Urinary bladder (tissue), 4 donors: ENCODE measurements around the gene TBCCD1. TPM values are rescaled to one million over a fixed set of nuclear protein-coding genes. Genes with fewer than 3 reads are reported as not detected.

Experiments
- DNase-seq: peaks from one replicate; pipeline ENCODE4 v3.0.0-alpha.2; 2015; ENCODE audit errors: extremely low spot score
- H3K27ac ChIP-seq: one replicate; pipeline ENCODE4 v1.5.1; 2013; ENCODE audit warnings: low read depth, mild to moderate bottlenecking, moderate library complexity
- H3K36me3 ChIP-seq: one replicate; pipeline ENCODE4 v1.6.1; 2013; ENCODE audit warnings: mild to moderate bottlenecking, moderate library complexity; ENCODE audit not compliant: insufficient read depth
- H3K4me1 ChIP-seq: one replicate; pipeline ENCODE4 v1.6.1; 2013; ENCODE audit warnings: mild to moderate bottlenecking, moderate library complexity; ENCODE audit not compliant: insufficient read depth
- H3K4me3 ChIP-seq: one replicate; pipeline ENCODE4 v1.5.1; 2013; ENCODE audit warnings: low read depth, low read length
- WGBS: extraction: QIAGEN DNeasy Blood & Tissue Kit; methylation state at CpG from one replicate; pipeline ENCODE4 v1.1.7; 2013; 5-methylcytosine and 5-hydroxymethylcytosine counted together
- polyA plus RNA-seq: library from polyadenylated mRNA; stranded (reverse); fragments of 200-250 nt; gene quantifications from one replicate; pipeline ENCODE4 v1.2.3, GENCODE V29; 2013
- total RNA-seq: library from RNA; depleted of rRNA; stranded (reverse); fragments of >200 nt; gene quantifications from one replicate; pipeline ENCODE4 v1.2.3, GENCODE V29; 2014
- donor health status: healthy with polysubstance abuse.
- donor health status: healthy.

The TBCCD1 gene
- total and polyA plus RNA-seq, 2 donors = 7.3 to 20.6 TPM

- Histone ChIP-seq H3K4me1 (no peaks in the 10 kb centered on the region), H3K4me3 (no peak overlapping the region), H3K36me3 (no peaks in the 10 kb centered on the region), H3K27ac (no peak overlapping the region)
- WGBS = 78% methylated on average over 6 of the region's 6 CpGs
- no peak for DNase-seq
Observed at GRCh38 chr3:186526256-186526606, 40.9 kb downstream of the TBCCD1 start.

DNA sequence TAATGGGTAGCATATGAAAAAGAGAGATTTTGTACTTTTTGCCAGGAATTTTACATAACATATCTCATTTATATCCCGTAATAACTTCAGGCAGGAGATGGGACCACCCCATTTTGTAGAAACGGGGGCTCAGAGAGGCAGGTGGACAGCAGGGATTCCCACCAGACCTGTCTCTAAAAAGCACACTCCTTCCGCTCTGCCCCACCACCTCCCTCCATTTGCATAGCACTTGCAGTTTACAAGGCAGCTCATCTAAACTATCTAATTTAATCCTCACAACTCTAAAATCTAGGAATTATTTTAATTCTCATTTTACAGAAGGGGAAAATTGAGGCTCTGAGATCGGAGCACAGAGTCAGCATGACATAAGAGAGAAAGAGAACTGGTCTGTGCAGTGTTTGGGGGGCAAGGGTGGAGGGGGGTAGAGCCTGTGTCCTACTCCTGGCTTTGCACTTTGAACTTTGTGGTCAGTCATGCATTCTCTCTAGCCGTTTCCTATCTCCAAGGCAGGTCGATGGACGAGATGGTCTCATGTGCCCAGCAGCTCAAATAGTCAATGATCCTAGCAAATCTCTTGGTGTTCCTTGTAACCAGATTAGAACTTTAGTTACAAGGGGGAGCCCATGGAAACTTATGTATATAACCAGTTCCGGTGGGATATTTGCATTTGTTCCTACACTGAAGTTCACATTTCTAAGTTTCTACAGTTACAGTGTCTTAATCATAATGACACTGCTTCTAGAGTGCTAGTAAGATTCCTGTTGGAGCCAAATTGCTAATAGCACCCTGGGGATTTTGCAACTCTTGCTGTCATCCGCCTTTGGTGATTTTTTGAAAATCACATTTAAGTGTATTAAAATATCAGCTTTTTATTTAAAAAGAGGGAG is 41.5 kb downstream of the TBCCD1 start:
- no peak overlapping the region for H3K4me3 ChIP-seq
- no peaks in the 10 kb centered on the region for H3K4me1 ChIP-seq
- H3K27ac ChIP-seq = no peak overlapping the region
- 67% methylated on average over 9 of the region's 9 CpGs for WGBS
- no peaks in the 10 kb centered on the region for H3K36me3 ChIP-seq
- DNase-seq = no peak

DNA sequence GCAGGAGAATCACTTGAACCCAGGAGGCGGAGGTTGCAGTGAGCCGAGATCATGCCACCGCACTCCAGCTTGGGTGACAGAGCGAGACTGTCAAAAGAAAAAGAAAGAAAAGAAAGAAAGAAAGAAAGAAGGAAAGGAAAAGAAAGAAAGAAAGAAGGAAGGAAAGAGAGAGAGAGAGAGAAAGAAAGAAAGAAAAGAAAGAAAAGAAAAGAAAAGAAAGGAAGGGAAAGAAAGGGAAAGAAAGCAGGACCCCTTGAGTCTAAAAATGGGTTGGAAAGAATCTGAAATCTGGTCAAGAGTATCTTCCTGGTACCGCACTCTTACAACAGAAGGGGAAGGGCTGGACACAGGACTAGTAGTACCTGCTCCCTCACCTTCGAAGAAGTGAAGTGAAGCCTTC is 42.5 kb downstream of the TBCCD1 start:
- WGBS = 96% methylated on average over 6 of the region's 6 CpGs
- H3K27ac ChIP-seq = no peak overlapping the region
- no peak overlapping the region for H3K4me3 ChIP-seq
- H3K36me3 ChIP-seq = no peaks in the 10 kb centered on the region
- H3K4me1 ChIP-seq = no peaks in the 10 kb centered on the region
- DNase-seq = no peak

GRCh38 chr3:186523434-186523833 is 43.7 kb downstream of the TBCCD1 start:
- 24% methylated on average over 2 of the region's 2 CpGs for WGBS
- Histone ChIP-seq H3K4me3 (no peak overlapping the region), H3K36me3 (no peaks in the 10 kb centered on the region), H3K4me1 (no peaks in the 10 kb centered on the region), H3K27ac (no peak overlapping the region)
- DNase-seq = no peak

GRCh38 chr3:186523022-186523421 is 44.1 kb downstream of the TBCCD1 start:
- no peak for DNase-seq
- WGBS = 85% methylated on average over 6 of the region's 6 CpGs
- H3K27ac ChIP-seq = no peak overlapping the region
- no peaks in the 10 kb centered on the region for H3K36me3 ChIP-seq
- no peaks in the 10 kb centered on the region for H3K4me1 ChIP-seq
- no peak overlapping the region for H3K4me3 ChIP-seq

GRCh38 chr3:186520957-186521842 is 45.9 kb downstream of the TBCCD1 start:
- DNase-seq = no peak
- no peak overlapping the region for H3K4me3 ChIP-seq
- no peaks in the 10 kb centered on the region for H3K36me3 ChIP-seq
- 61% methylated on average over 10 of the region's 10 CpGs for WGBS
- no peak overlapping the region for H3K27ac ChIP-seq
- H3K4me1 ChIP-seq = no peaks in the 10 kb centered on the region

GRCh38 chr3:186520431-186520830 is 46.7 kb downstream of the TBCCD1 start:
- 64% methylated on average over 5 of the region's 5 CpGs for WGBS
- H3K36me3 ChIP-seq = no peaks in the 10 kb centered on the region
- no peak overlapping the region for H3K4me3 ChIP-seq
- H3K4me1 ChIP-seq = no peaks in the 10 kb centered on the region
- no peak overlapping the region for H3K27ac ChIP-seq
- no peak for DNase-seq

GRCh38 chr3:186519021-186519658 is 48.0 kb downstream of the TBCCD1 start:
- WGBS = 58% methylated on average over 6 of the region's 6 CpGs
- no peaks in the 10 kb centered on the region for H3K4me1 ChIP-seq
- DNase-seq = no peak
- H3K4me3 ChIP-seq = no peak overlapping the region
- H3K27ac ChIP-seq = no peak overlapping the region
- H3K36me3 ChIP-seq = no peaks in the 10 kb centered on the region

GRCh38 chr3:186517218-186517617 is 49.9 kb downstream of the TBCCD1 start:
- Histone ChIP-seq H3K4me3 (no peak overlapping the region), H3K27ac (no peak overlapping the region), H3K36me3 (no peaks in the 10 kb centered on the region), H3K4me1 (no peaks in the 10 kb centered on the region)
- DNase-seq = no peak
- 89% methylated on average over 4 of the region's 4 CpGs for WGBS

DNA sequence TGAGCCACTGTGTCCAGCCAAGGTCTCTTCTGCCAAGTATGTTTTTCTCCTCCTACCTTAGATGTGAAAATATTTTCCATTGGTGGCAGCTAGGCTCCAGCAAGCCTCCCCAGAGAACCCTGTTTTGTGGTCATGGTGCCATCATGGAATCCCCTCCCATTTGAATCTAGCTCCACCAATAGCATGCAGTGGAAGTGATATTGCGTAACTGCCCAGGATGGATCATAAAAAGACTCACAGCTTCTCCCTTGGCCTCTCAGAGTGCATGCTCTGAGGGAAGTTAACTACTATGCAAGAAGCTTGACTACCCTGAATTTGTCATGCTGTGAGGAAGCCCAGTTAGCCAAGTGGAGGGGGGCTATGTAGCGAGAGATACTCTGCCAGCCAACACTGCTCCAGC is 50.5 kb downstream of the TBCCD1 start:
- H3K4me1 ChIP-seq = no peaks in the 10 kb centered on the region
- no peak for DNase-seq
- H3K27ac ChIP-seq = no peak overlapping the region
- WGBS = 96% methylated on average over 2 of the region's 2 CpGs
- no peak overlapping the region for H3K4me3 ChIP-seq
- H3K36me3 ChIP-seq = no peaks in the 10 kb centered on the region

- WGBS = 62% methylated on average over 4 of the region's 4 CpGs
- DNase-seq = no peak
- no peak overlapping the region for H3K4me3 ChIP-seq
Observed at GRCh38 chr3:186515125-186515524, 52.0 kb downstream of the TBCCD1 start.

DNA sequence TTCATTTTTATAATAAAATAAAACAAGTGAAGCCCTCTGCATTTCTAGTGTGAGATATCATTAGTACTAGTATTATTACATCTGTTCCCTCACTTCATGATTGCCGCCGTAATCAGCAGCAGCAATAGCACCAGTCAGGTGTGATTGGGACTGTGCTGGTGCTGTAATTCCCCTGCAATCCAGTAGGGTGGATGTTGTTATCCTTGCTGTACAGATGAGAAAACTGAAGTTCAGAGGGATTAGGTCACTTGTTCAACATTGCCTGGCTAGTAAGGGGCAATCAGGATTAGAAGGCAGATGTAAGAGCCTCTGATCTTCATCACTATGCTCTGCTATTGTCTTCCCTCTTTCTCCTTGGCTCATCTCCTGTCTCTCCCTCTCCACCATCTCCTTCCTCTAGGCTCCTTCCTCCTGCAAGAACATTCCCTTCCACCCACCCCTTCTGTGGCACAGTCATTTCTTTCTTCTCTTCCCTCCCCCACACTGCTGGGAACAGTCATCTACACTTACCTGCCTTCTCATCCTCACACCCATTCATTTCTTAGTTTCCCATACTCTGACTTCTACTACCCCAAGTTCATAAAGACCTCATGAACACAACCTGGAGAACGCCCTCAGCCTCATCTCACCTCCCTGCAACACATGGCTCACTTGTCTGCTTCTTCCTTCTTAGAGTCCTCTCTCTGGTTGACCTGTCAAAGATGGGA is 52.7 kb downstream of the TBCCD1 start:
- Histone ChIP-seq H3K27ac (no peak overlapping the region), H3K36me3 (no peaks in the 10 kb centered on the region), H3K4me1 (no peaks in the 10 kb centered on the region), H3K4me3 (no peak overlapping the region)
- no peak for DNase-seq
- WGBS = 82% methylated on average over 3 of the region's 3 CpGs

More at GRCh38 chr3:186515125-186515524, 52.0 kb downstream of the TBCCD1 start:
- H3K4me1 ChIP-seq = no peaks in the 10 kb centered on the region
- no peaks in the 10 kb centered on the region for H3K36me3 ChIP-seq
- no peak overlapping the region for H3K27ac ChIP-seq

DNA sequence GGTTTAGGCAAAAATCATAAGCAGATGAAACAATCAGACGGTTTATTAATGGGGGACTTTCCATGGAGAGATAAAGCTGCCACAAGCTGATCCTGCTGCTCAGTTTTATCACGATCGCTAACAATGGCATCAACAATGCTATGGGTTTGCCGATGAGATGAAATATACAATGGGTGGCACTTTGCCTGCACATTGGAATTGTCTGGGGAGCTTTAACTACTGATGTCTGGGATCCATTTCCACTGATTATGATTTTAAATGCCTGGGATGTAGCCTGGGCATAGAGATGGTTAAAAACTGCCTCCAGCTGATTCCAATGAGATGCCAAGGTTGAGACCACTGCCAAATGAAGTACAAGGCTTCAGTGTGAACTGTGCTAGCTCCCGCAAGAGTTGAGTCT is 53.8 kb downstream of the TBCCD1 start:
- WGBS = 29% methylated on average over 5 of the region's 5 CpGs
- no peak for DNase-seq
- H3K4me1 ChIP-seq = no peaks in the 10 kb centered on the region
- H3K4me3 ChIP-seq = no peak overlapping the region
- no peaks in the 10 kb centered on the region for H3K36me3 ChIP-seq
- no peak overlapping the region for H3K27ac ChIP-seq
